Ovary (tissue), 9 donors: Measurements from ENCODE around the gene SLC26A11. TPM values are rescaled to one million over a fixed set of nuclear protein-coding genes. Genes with fewer than 3 reads are reported as not detected.
A peak's percentile ranks its signal among the peaks of the same experiment; 100 is the strongest.

ENCODE experiments used
- DNase-seq, 5 donors: peaks; one replicate each; pipeline ENCODE4 v3.0.0-alpha.2; 2019 to 2020
- H3K27ac ChIP-seq, 2 donors: fragments of 200-600 bp; one replicate each; pipeline versions ENCODE4 v1.5.1 to v1.8.0; 2019 to 2022
- H3K27me3 ChIP-seq: fragments of 200-600 bp; one replicate; pipeline ENCODE4 v1.8.0; 2022
- H3K36me3 ChIP-seq: fragments of 200-600 bp; sonication (generic); one replicate; pipeline ENCODE4 v1.5.1; 2019
- H3K4me1 ChIP-seq: one replicate; pipeline ENCODE4 v1.8.1; 2013; ENCODE audit warnings: mild to moderate bottlenecking, moderate library complexity; ENCODE audit not compliant: insufficient read depth
- H3K4me3 ChIP-seq: fragments of 200-600 bp; sonication (generic); one replicate; pipeline ENCODE4 v1.5.1; 2017
- H3K9me3 ChIP-seq, 2 donors: fragments of 200-600 bp in 1 of 2; sonication (generic) in 1 of 2; one replicate each; pipeline versions ENCODE4 v1.5.1 to v1.8.1; 2013 to 2019; ENCODE audit warnings: mild to moderate bottlenecking in 1 of 2, moderate library complexity in 1 of 2
- CTCF ChIP-seq, 3 donors: fragments of 450-650 bp in 2 of 3; fragments of 200-600 bp in 1 of 3; IDR thresholded peaks; one replicate each; pipeline versions ENCODE4 v1.5.1 to v1.8.0; 2016 to 2022; ENCODE audit warnings: antibody characterized with exemption in 3 of 3, mild to moderate bottlenecking in 1 of 3
- EP300 ChIP-seq: sonication (generic); formaldehyde crosslinking; IDR thresholded peaks from one replicate; pipeline ENCODE4 v1.6.1; 2017; ENCODE audit warnings: antibody characterized with exemption
- POLR2A ChIP-seq: fragments of 450-650 bp; IDR thresholded peaks from one replicate; pipeline ENCODE4 v1.6.1; 2017; ENCODE audit warnings: antibody characterized with exemption, mild to moderate bottlenecking, moderate library complexity
- WGBS, 3 donors: extraction: QIAGEN DNeasy Blood & Tissue Kit in 1 of 3; methylation state at CpG; one replicate each; pipeline versions ENCODE4 v1.1.5 to v1.1.7; 2013 to 2017; 5-methylcytosine and 5-hydroxymethylcytosine counted together
- intact Hi-C, 4 donors: fragments of 100-400 bp; cut with DNase I; formaldehyde crosslinking; loops; one replicate each; pipeline versions ENCODE4 v1.11.0 to v1.15.1; 2022 to 2023
- polyA plus RNA-seq, 2 donors: library from polyadenylated mRNA; stranded (reverse); fragments of 200-250 nt in 1 of 2; fragments of 350-450 nt in 1 of 2; fragmentation: Illumina TruSeq in 1 of 2; extraction: RNeasy Lipid Tissue Mini Kit (QIAGEN cat#74804) in 1 of 2; gene quantifications; one replicate each; pipeline ENCODE4 v1.2.3, GENCODE V29; 2013 to 2014
- total RNA-seq, 7 donors: library from RNA; depleted of rRNA in 2 of 7; stranded (reverse); fragments of >200 nt in 2 of 7; fragmentation: NEBNext Ultra II Directional in 3 of 7; extraction: Animal tissue kit (Norgen Biotek cat#: 25700) in 3 of 7; gene quantifications; one replicate each; pipeline versions ENCODE4 v1.1.0 to v1.2.4, GENCODE V29; 2016 to 2023
- donor health status: DM: no; HTN: no; CAD: no; lungs with moderate emphysema.
- donor health status: DM: no; HTN: no; CAD: no.
- donor health status: Bipolar disorder and iron deficiency.
- donor health status: DM: yes; HTN: yes; CAD: no.
- donor health status: DM: no; HTN: no; CAD: no.
- donor health status: DM: yes; HTN: yes; CAD: no.

SLC26A11 gene
- total and polyA plus RNA-seq, 9 donors: 8.4 to 30.3 (median 22.8) TPM

GRCh38 chr17:80216473-80217456 lies 3.5 kb upstream of the SLC26A11 start:
- no peaks in the 10 kb centered on the region for H3K36me3 ChIP-seq
- intact Hi-C loops: no loop called here
- 95 to 96% (median 96%) methylated on average over 40 of the region's 40 CpGs for WGBS, 3 donors
- TF ChIP-seq POLR2A (no peak), CTCF (IDR thresholded peaks at IDR 0.05) (no peak), EP300 (no peak)
- H3K27ac ChIP-seq: no peak overlapping the region
- peak in 1 of 5 donors; percentile 21 for DNase-seq
- no peak overlapping the region for H3K4me3 ChIP-seq
- H3K4me1 ChIP-seq: peaks cover 9% of the 10 kb centered on the region
- H3K9me3 ChIP-seq: no peaks in the 10 kb centered on the region
- H3K27me3 ChIP-seq: no peaks in the 10 kb centered on the region

- TF ChIP-seq CTCF (IDR thresholded peaks at IDR 0.05) (no peak), POLR2A (no peak), EP300 (no peak)
- no peaks in the 10 kb centered on the region for H3K9me3 ChIP-seq
- H3K4me1 ChIP-seq: peaks cover 10% of the 10 kb centered on the region
- DNase-seq: no peak
- H3K27ac ChIP-seq: no peak overlapping the region
- no peaks in the 10 kb centered on the region for H3K36me3 ChIP-seq
- intact Hi-C loops: no loop called here
- H3K27me3 ChIP-seq: no peaks in the 10 kb centered on the region
- 95 to 99% (median 96%) methylated on average over 13 of the region's 13 CpGs for WGBS, 3 donors
- no peak overlapping the region for H3K4me3 ChIP-seq
Observed at GRCh38 chr17:80217703-80218362, 2.4 kb upstream of the SLC26A11 start.

GRCh38 chr17:80218391-80218790 lies 1.8 kb upstream of the SLC26A11 start:
- Histone ChIP-seq H3K9me3 (no peaks in the 10 kb centered on the region), H3K4me3 (no peak overlapping the region), H3K27ac (no peak overlapping the region), H3K27me3 (no peaks in the 10 kb centered on the region), H3K36me3 (no peaks in the 10 kb centered on the region), H3K4me1 (peaks cover 10% of the 10 kb centered on the region)
- no peak for DNase-seq
- intact Hi-C loops: no loop called here
- TF ChIP-seq CTCF (IDR thresholded peaks at IDR 0.05): no peak
- no peak for TF ChIP-seq POLR2A
- no peak for TF ChIP-seq EP300
- 86 to 96% (median 90%) methylated on average over 7 of the region's 7 CpGs for WGBS, 3 donors

- Histone ChIP-seq H3K4me3 (peak overlapping the region; percentile 99), H3K36me3 (no peaks in the 10 kb centered on the region), H3K27ac (peak overlapping the region; percentile 26 to 65), H3K9me3 (no peaks in the 10 kb centered on the region), H3K4me1 (peaks cover 10% of the 10 kb centered on the region), H3K27me3 (no peaks in the 10 kb centered on the region)
- intact Hi-C loops: no loop called here
- DNase-seq: peak; percentile 56 to 73 (median 71)
- TF ChIP-seq CTCF (IDR thresholded peaks at IDR 0.05) (no peak), POLR2A (no peak), EP300 (no peak)
- WGBS, 3 donors: 32 to 37% (median 36%) methylated on average over 15 of the region's 15 CpGs
Observed at GRCh38 chr17:80219013-80219762, 1.0 kb upstream of the SLC26A11 start.
